ENCODE measurements around the gene MYO1E.
"Not testable (repeated sequence)": the region's sequence is repeated elsewhere in the genome, so short reads cannot be mapped to it uniquely, and the experiment has no call there.

MYO1E gene

DNA sequence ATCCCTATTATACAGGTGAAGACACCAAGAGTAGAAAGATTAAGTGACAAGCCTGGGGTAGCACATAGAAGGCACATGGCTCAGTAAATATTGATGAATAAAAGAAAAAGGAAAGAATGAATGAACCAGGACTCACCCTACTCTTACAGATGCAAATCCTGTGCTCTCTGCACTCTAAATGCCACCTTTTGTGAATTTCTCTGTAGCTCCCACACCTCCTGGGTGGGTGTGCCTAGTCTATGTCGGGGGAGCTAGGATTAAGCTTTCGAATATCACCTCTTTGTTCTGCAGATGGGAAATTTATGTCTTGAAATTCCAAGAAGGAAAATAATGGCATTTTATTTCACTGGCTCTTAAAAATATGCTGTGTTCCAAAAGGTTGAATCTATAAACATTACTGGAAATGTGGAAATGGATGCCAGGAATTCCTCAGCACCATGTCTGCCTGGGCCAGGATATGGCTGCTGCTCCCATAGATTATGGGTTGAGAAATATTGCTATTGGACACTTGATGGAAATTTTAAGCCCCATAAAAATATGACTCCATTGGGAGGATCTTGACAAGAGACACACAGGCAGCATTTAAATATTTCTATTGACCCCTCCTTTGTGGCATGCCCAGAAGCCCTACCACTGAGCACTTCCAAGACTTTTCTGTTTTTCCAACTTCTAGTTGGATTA is 224.4 kb downstream of the MYO1E start:
- no peak overlapping the region for H3K27ac ChIP-seq
- TF ChIP-seq, protein P1, sequence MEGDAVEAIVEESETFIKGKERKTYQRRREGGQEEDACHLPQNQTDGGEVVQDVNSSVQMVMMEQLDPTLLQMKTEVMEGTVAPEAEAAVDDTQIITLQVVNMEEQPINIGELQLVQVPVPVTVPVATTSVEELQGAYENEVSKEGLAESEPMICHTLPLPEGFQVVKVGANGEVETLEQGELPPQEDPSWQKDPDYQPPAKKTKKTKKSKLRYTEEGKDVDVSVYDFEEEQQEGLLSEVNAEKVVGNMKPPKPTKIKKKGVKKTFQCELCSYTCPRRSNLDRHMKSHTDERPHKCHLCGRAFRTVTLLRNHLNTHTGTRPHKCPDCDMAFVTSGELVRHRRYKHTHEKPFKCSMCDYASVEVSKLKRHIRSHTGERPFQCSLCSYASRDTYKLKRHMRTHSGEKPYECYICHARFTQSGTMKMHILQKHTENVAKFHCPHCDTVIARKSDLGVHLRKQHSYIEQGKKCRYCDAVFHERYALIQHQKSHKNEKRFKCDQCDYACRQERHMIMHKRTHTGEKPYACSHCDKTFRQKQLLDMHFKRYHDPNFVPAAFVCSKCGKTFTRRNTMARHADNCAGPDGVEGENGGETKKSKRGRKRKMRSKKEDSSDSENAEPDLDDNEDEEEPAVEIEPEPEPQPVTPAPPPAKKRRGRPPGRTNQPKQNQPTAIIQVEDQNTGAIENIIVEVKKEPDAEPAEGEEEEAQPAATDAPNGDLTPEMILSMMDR (IDR thresholded peaks at IDR 0.05) = no peak
- no peak for TF ChIP-seq ZFX (IDR thresholded peaks at IDR 0.05; ENCODE audit: borderline replicate concordance)

DNA sequence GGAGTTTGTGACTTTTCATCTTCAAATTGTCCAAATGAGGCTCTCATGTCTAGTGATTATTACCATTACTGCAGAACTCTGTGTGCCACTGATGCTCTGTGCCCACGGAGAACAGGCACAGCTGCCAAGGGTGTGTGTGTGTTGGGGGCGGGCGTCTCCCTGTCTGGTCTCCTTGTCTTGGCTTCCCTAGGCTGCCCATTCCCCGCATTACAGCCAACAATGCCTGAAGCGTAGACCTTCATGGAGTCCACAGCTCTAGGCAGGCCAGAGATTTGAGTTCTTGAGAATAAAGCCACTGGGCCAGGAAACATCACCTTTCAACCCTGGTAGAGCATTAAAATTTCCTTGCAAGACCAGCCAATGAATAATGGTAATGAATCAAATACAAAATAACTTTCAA is 225.0 kb downstream of the MYO1E start:
- no peak overlapping the region for H3K27ac ChIP-seq

DNA sequence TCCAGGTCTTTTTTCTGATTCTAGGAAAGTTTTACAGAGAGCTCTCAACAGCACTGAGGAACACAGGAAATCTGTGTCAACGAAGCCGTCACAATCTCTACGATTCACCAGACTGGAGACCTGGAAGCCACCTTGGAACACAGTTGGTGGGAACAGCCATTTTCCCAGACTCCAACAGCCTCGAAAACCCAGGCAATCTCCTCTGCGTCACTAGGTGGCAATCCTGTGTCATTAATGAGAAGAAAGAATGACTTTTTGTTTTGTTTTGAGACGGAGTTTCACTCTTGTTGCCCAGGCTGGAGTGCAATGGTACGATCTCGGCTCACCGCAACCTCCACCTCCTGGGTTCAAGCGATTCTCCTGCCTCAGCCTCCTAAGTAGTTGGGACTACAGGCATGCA is 228.1 kb downstream of the MYO1E start:
- TF ChIP-seq, protein P1 (IDR thresholded peaks at IDR 0.05) = 0 out of 2 replicates have a peak, but pooled peaks have one; percentile 5
- not testable (repeated sequence) for H3K27ac ChIP-seq

More for the DNA sequence above, 225.0 kb downstream of the MYO1E start:
- TF ChIP-seq, protein P1 (IDR thresholded peaks at IDR 0.05) = no peak
- no peak for TF ChIP-seq ZFX (IDR thresholded peaks at IDR 0.05; ENCODE audit: borderline replicate concordance)

DNA sequence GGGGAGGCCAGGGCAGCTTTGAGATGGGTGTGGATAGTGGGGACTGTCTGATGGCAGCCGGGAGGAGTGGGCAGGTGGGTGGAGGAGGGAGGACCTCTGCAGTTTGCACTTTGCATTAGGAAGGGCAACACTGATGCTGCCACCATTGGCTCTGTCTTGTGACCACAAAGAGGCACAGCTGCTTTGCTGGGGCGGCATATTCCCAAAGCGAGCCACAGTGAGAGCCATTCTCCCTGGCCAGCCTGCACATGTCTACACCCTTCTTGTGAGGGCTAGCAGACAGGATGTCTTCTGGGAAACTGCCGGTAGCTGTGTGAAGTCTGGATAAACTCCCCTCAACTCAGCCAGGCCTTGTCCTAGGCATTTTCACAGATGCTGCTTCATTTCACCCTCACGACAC is 229.4 kb downstream of the MYO1E start:
- no peak overlapping the region for H3K27ac ChIP-seq
- no peak for TF ChIP-seq ZFX (IDR thresholded peaks at IDR 0.05; ENCODE audit: borderline replicate concordance)

DNA sequence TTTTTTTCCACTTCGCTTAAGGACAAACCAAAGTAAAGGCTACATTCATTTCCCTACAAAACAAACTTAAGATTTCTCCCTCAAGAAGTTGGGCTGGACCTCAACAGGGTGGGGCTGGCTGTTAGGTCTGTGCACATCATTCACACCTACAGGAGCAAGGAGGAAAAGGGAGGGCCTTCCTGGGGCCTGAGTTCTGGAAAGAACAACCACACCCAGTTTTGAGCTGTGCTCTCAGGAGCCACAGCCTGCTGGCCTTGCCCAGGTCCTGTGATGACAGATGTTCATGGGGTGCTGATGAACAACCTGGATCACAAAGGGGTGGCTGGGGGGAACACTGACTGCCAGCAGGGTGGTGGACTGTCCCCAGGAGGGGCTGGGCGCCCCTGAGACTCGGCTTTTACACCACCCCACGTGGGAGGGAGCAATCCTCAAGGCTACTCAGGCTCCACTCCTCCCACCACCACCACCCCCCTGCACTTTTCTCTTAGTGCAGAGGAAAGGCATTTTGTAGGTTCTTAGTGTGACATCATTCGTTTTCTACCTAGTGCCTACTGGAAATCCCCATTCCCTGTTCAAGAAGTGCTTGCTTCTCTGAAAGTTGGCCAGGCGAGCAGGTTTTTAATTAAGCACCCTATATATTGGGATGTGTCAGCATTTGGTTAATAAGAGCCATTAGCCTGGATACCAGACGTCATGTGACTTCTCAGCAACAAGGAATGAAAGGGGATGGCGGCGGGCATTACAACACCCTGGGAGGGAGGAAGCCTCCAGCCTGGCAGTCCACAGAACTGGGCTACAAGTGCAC is 232.0 kb downstream of the MYO1E start:
- H3K27ac ChIP-seq = no peak overlapping the region
- no peak for TF ChIP-seq ZFX (IDR thresholded peaks at IDR 0.05; ENCODE audit: borderline replicate concordance)
- TF ChIP-seq, protein P1 (IDR thresholded peaks at IDR 0.05) = no peak

DNA sequence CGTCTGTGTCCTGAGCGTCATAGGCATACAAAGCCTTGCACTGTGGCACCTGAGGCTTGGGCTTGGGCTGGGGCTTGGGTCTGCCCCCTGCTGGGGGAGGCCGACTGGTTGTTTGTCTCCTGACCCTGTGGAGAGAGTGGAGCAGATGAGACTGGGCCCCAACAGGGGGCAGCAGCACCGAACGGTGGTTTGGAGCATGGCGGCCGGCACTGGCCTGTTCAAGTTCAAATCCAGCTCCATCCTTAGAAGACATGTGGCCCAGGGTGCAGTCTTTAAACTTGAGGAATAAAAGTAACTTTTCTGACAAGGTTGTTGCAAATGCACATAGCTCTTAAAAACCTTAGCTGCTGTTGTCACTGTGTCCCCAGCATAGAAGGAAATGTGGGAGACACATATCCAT is 234.4 kb downstream of the MYO1E start:
- H3K27ac ChIP-seq = no peak overlapping the region
- no peak for TF ChIP-seq ZFX (IDR thresholded peaks at IDR 0.05; ENCODE audit: borderline replicate concordance)
- TF ChIP-seq, protein P1 (IDR thresholded peaks at IDR 0.05) = peak; percentile 83

DNA sequence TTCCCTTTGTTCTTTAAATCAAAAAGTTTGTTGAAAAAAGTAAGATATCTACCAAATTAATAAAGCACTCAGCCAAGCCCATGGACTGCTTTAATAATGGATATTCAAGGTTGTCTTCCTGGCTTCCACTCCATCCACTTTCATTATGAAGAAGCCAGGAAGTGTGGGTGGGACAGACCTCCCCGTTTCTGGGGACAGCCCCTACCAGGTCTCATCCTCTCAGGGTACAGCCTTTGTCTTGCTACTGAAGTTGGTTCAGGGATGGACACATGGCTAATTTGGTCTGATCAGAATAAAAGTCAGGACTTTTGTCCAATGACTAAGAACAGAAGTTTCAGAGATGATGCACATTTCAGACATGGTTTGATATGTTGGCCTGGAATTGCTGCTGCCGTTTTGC is 235.1 kb downstream of the MYO1E start:
- no peak overlapping the region for H3K27ac ChIP-seq
- TF ChIP-seq, protein P1 (IDR thresholded peaks at IDR 0.05) = no peak
- no peak for TF ChIP-seq ZFX (IDR thresholded peaks at IDR 0.05; ENCODE audit: borderline replicate concordance)
